Trophoblast cell (in vitro differentiated cells and primary cell): ENCODE measurements around the gene SLC35F3.

Experiments
- DNase-seq, 2 donors: peaks; one replicate each; pipeline ENCODE4 v3.0.0-alpha.2; 2016
- H2AFZ ChIP-seq: 2 replicates; pipeline ENCODE4 v1.6.1; 2013; ENCODE audit warnings: low read length, moderate library complexity, mild to moderate bottlenecking; ENCODE audit not compliant: insufficient read depth, poor library complexity
- H2AK5ac ChIP-seq: 2 replicates; pipeline ENCODE4 v1.6.1; 2013; ENCODE audit warnings: mild to moderate bottlenecking, low read length
- H2BK120ac ChIP-seq: 2 replicates; pipeline ENCODE4 v1.6.1; 2013; ENCODE audit warnings: low read length, mild to moderate bottlenecking, moderate library complexity; ENCODE audit not compliant: insufficient read depth, poor library complexity
- H2BK12ac ChIP-seq: 2 replicates; pipeline ENCODE4 v1.6.1; 2013; ENCODE audit warnings: mild to moderate bottlenecking, low read length, moderate library complexity
- H2BK5ac ChIP-seq: 2 replicates; pipeline ENCODE4 v1.6.1; 2013; ENCODE audit warnings: low read length, low read depth, moderate library complexity, mild to moderate bottlenecking; ENCODE audit not compliant: poor library complexity
- H3K14ac ChIP-seq: 2 replicates; pipeline ENCODE4 v1.6.1; 2013; ENCODE audit warnings: mild to moderate bottlenecking, low read length
- H3K18ac ChIP-seq: 2 replicates; pipeline ENCODE4 v1.6.1; 2013; ENCODE audit warnings: mild to moderate bottlenecking, low read length
- H3K23ac ChIP-seq: 2 replicates; pipeline ENCODE4 v1.6.1; 2013; ENCODE audit warnings: low read length
- H3K27ac ChIP-seq: 2 replicates; pipeline ENCODE4 v1.5.1; 2013; ENCODE audit warnings: low read depth, mild to moderate bottlenecking, inconsistent platforms, low read length, moderate library complexity
- H3K27me3 ChIP-seq: 2 replicates; pipeline ENCODE4 v1.6.1; 2013; ENCODE audit warnings: inconsistent platforms, mild to moderate bottlenecking, low read length, moderate library complexity; ENCODE audit not compliant: insufficient read depth
- H3K36me3 ChIP-seq, 2 experiments: 1 replicate in 1 of 2; 2 replicates in 1 of 2; pipeline ENCODE4 v1.6.1; 2013; ENCODE audit warnings: low read length in 2 of 2, mild to moderate bottlenecking in 2 of 2, moderate library complexity in 1 of 2; ENCODE audit not compliant: insufficient read depth in 2 of 2, control insufficient read depth in 1 of 2
- H3K4ac ChIP-seq: 2 replicates; pipeline ENCODE4 v1.6.1; 2013; ENCODE audit warnings: low read depth, mild to moderate bottlenecking, low read length, moderate library complexity
- H3K4me1 ChIP-seq, 2 experiments: 1 replicate in 1 of 2; 2 replicates in 1 of 2; pipeline ENCODE4 v1.6.1; 2013; ENCODE audit warnings: low read length in 2 of 2, mild to moderate bottlenecking in 2 of 2, moderate library complexity in 1 of 2; ENCODE audit not compliant: insufficient read depth in 2 of 2, control insufficient read depth in 1 of 2
- H3K4me2 ChIP-seq: 2 replicates; pipeline ENCODE4 v1.6.1; 2013; ENCODE audit warnings: inconsistent platforms, mild to moderate bottlenecking, low read length, moderate library complexity
- H3K4me3 ChIP-seq: 2 replicates; pipeline ENCODE4 v1.5.1; 2013; ENCODE audit warnings: mild to moderate bottlenecking, low read depth, low read length, inconsistent platforms
- H3K79me1 ChIP-seq: one replicate; pipeline ENCODE4 v1.6.1; 2013; ENCODE audit warnings: low read length
- H3K79me2 ChIP-seq: 2 replicates; pipeline ENCODE4 v1.6.1; 2013; ENCODE audit warnings: low read length, mild to moderate bottlenecking; ENCODE audit not compliant: control insufficient read depth, insufficient read depth, poor library complexity
- H3K9ac ChIP-seq: 2 replicates; pipeline ENCODE4 v1.6.1; 2013; ENCODE audit warnings: mild to moderate bottlenecking, low read length
- H3K9me3 ChIP-seq: 2 replicates; pipeline ENCODE4 v1.6.1; 2013; ENCODE audit warnings: low read depth, mild to moderate bottlenecking, control low read depth, inconsistent platforms, low read length; ENCODE audit not compliant: insufficient read depth
- H4K12ac ChIP-seq: 2 replicates; pipeline ENCODE4 v1.6.1; 2013; ENCODE audit warnings: low read depth, mild to moderate bottlenecking, low read length, moderate library complexity
- H4K8ac ChIP-seq: 2 replicates; pipeline ENCODE4 v1.6.1; 2013; ENCODE audit warnings: low read depth, mild to moderate bottlenecking, low read length, moderate library complexity
- H4K91ac ChIP-seq: one replicate; pipeline ENCODE4 v1.6.1; 2013; ENCODE audit warnings: low read depth, mild to moderate bottlenecking, low read length, moderate library complexity
- WGBS: extraction: QIAGEN DNeasy Blood & Tissue Kit; methylation state at CpG from one replicate; pipeline ENCODE4 v1.1.7; 2013; ENCODE audit warnings: missing lambda C conversion rate; ENCODE audit not compliant: insufficient read length, insufficient coverage; ENCODE audit errors: extremely low coverage; 5-methylcytosine and 5-hydroxymethylcytosine counted together

Gene SLC35F3

GRCh38 chr1:233940908-233941307 is 36.4 kb downstream of the SLC35F3 start:
- no peaks in the 10 kb centered on the region for H3K36me3 ChIP-seq
- no peak overlapping the region for H3K18ac ChIP-seq
- H3K79me2 ChIP-seq: no peaks in the 10 kb centered on the region
- H2BK120ac ChIP-seq: no peak overlapping the region
- H3K23ac ChIP-seq: no peak overlapping the region
- H2AK5ac ChIP-seq: no peak overlapping the region
- no peaks in the 10 kb centered on the region for H3K27me3 ChIP-seq
- H3K4me1 ChIP-seq: no peaks in the 10 kb centered on the region
- no peak overlapping the region for H4K91ac ChIP-seq
- H2BK12ac ChIP-seq: no peak overlapping the region
- H3K9me3 ChIP-seq: no peaks in the 10 kb centered on the region
- H4K12ac ChIP-seq: no peak overlapping the region
- no peak overlapping the region for H3K14ac ChIP-seq
- H2AFZ ChIP-seq: no peak overlapping the region
- DNase-seq: no peak
- H3K79me1 ChIP-seq: no peaks in the 10 kb centered on the region
- no peak overlapping the region for H4K8ac ChIP-seq
- no peak overlapping the region for H2BK5ac ChIP-seq
- H3K9ac ChIP-seq: no peak overlapping the region
- H3K27ac ChIP-seq: no peak overlapping the region
- no peak overlapping the region for H3K4me3 ChIP-seq
- H3K4me2 ChIP-seq: no peak overlapping the region
- WGBS: no CpG with 5 or more reads among the region's 5 CpGs
- H3K4ac ChIP-seq: no peak overlapping the region

- no peak overlapping the region for H4K8ac ChIP-seq
- H3K27me3 ChIP-seq: no peaks in the 10 kb centered on the region
- no peaks in the 10 kb centered on the region for H3K9me3 ChIP-seq
- H3K79me1 ChIP-seq: no peaks in the 10 kb centered on the region
- no peak overlapping the region for H3K4me2 ChIP-seq
- no peak overlapping the region for H2BK120ac ChIP-seq
- no peak overlapping the region for H4K12ac ChIP-seq
- no peak overlapping the region for H2AK5ac ChIP-seq
- H2BK5ac ChIP-seq: no peak overlapping the region
- H2BK12ac ChIP-seq: no peak overlapping the region
- H3K27ac ChIP-seq: no peak overlapping the region
- H3K9ac ChIP-seq: no peak overlapping the region
- H4K91ac ChIP-seq: no peak overlapping the region
- H3K4ac ChIP-seq: no peak overlapping the region
- no peaks in the 10 kb centered on the region for H3K79me2 ChIP-seq
- H2AFZ ChIP-seq: no peak overlapping the region
- H3K14ac ChIP-seq: no peak overlapping the region
- H3K36me3 ChIP-seq: no peaks in the 10 kb centered on the region
- H3K18ac ChIP-seq: no peak overlapping the region
- no peaks in the 10 kb centered on the region for H3K4me1 ChIP-seq
- H3K23ac ChIP-seq: no peak overlapping the region
- H3K4me3 ChIP-seq: no peak overlapping the region
- DNase-seq: no peak
- no CpG with 5 or more reads among the region's 4 CpGs for WGBS
Measured at GRCh38 chr1:233944601-233945000, 40.1 kb downstream of the SLC35F3 start.

GRCh38 chr1:233945573-233945972 is 41.1 kb downstream of the SLC35F3 start:
- H3K4me1 ChIP-seq: no peaks in the 10 kb centered on the region
- no peak overlapping the region for H2BK12ac ChIP-seq
- no peak overlapping the region for H3K27ac ChIP-seq
- no peak overlapping the region for H2AK5ac ChIP-seq
- no CpG with 5 or more reads among the region's 3 CpGs for WGBS
- H2BK120ac ChIP-seq: no peak overlapping the region
- no peak overlapping the region for H3K4ac ChIP-seq
- H3K14ac ChIP-seq: no peak overlapping the region
- no peak overlapping the region for H3K9ac ChIP-seq
- no peak overlapping the region for H4K91ac ChIP-seq
- no peaks in the 10 kb centered on the region for H3K27me3 ChIP-seq
- no peak overlapping the region for H3K23ac ChIP-seq
- no peak overlapping the region for H4K8ac ChIP-seq
- H3K4me3 ChIP-seq: no peak overlapping the region
- no peak overlapping the region for H3K18ac ChIP-seq
- H3K36me3 ChIP-seq: no peaks in the 10 kb centered on the region
- H3K79me1 ChIP-seq: no peaks in the 10 kb centered on the region
- H2BK5ac ChIP-seq: no peak overlapping the region
- DNase-seq: no peak
- H2AFZ ChIP-seq: no peak overlapping the region
- no peak overlapping the region for H3K4me2 ChIP-seq
- H4K12ac ChIP-seq: no peak overlapping the region
- H3K9me3 ChIP-seq: no peaks in the 10 kb centered on the region
- H3K79me2 ChIP-seq: no peaks in the 10 kb centered on the region

- Histone ChIP-seq H4K91ac (no peak overlapping the region), H4K12ac (no peak overlapping the region), H4K8ac (no peak overlapping the region), H3K27me3 (no peaks in the 10 kb centered on the region), H3K27ac (no peak overlapping the region), H2BK120ac (no peak overlapping the region), H2BK5ac (no peak overlapping the region), H3K4me2 (no peak overlapping the region), H3K4me3 (no peak overlapping the region), H3K79me2 (no peaks in the 10 kb centered on the region), H3K4ac (no peak overlapping the region), H3K36me3 (no peaks in the 10 kb centered on the region), H2BK12ac (no peak overlapping the region), H3K79me1 (no peaks in the 10 kb centered on the region), H3K4me1 (no peaks in the 10 kb centered on the region), H3K14ac (no peak overlapping the region), H3K9me3 (no peaks in the 10 kb centered on the region), H2AK5ac (no peak overlapping the region), H3K18ac (no peak overlapping the region), H3K9ac (no peak overlapping the region), H2AFZ (no peak overlapping the region), H3K23ac (no peak overlapping the region)
- no CpG with 5 or more reads among the region's 2 CpGs for WGBS
- no peak for DNase-seq
Measured at GRCh38 chr1:233945979-233946378, 41.5 kb downstream of the SLC35F3 start.
